Thyroid gland (tissue), 4 donors: ENCODE results near the gene OR10V1. TPM values are rescaled to one million over a fixed set of nuclear protein-coding genes. Genes with fewer than 3 reads are reported as not detected.

Experiments used
- DNase-seq, 2 donors: peaks; one replicate each; pipeline ENCODE4 v3.0.0-alpha.2; 2019
- H3K27ac ChIP-seq, 3 donors: fragments of 200-600 bp; sonication (generic); 1 replicate in 2 of 3; 2 replicates in 1 of 3; pipeline ENCODE4 v1.5.1; 2016 to 2019; ENCODE audit warnings: mild to moderate bottlenecking in 1 of 3, moderate library complexity in 1 of 3
- H3K27me3 ChIP-seq: fragments of 200-600 bp; sonication (generic); one replicate; pipeline ENCODE4 v1.5.1; 2019
- H3K36me3 ChIP-seq, 2 donors: fragments of 200-600 bp; sonication (generic); one replicate each; pipeline ENCODE4 v1.5.1; 2016 to 2019
- H3K4me1 ChIP-seq, 2 donors: fragments of 200-600 bp; sonication (generic); one replicate each; pipeline ENCODE4 v1.5.1; 2017 to 2019
- H3K4me3 ChIP-seq, 3 donors: fragments of 200-600 bp; sonication (generic); replicated peaks in 1 of 3; 1 replicate in 2 of 3; 2 replicates in 1 of 3; pipeline ENCODE4 v1.5.1; 2016; ENCODE audit warnings: mild to moderate bottlenecking in 1 of 3
- H3K9me3 ChIP-seq: fragments of 200-600 bp; sonication (generic); one replicate; pipeline ENCODE4 v1.5.1; 2017
- POLR2A ChIP-seq, 2 donors: fragments of 450-650 bp; IDR thresholded peaks; one replicate each; pipeline ENCODE4 v1.6.1; 2017; ENCODE audit warnings: antibody characterized with exemption in 2 of 2, mild to moderate bottlenecking in 2 of 2, moderate library complexity in 1 of 2
- WGBS, 2 donors: methylation state at CpG; one replicate each; pipeline ENCODE4 v1.1.5; 2017; 5-methylcytosine and 5-hydroxymethylcytosine counted together
- intact Hi-C: fragments of 100-400 bp; cut with DNase I; formaldehyde crosslinking; loops from one replicate; pipeline ENCODE4 v1.15.1; 2023
- total RNA-seq, 4 donors: library from RNA; depleted of rRNA; stranded (reverse); fragments of >200 nt; gene quantifications; one replicate each; pipeline ENCODE4 v1.2.3, GENCODE V29; 2016
- TF ChIP-seq, protein P1 (sequence below), 6 experiments: fragments of 200-600 bp in 3 of 6; fragments of 450-650 bp in 3 of 6; sonication (generic) in 3 of 6; IDR thresholded peaks; one replicate each; pipeline ENCODE4 v1.5.1; 2016 to 2019; ENCODE audit warnings: antibody characterized with exemption in 6 of 6, mild to moderate bottlenecking in 2 of 6, inconsistent platforms in 1 of 6, moderate library complexity in 1 of 6

Gene OR10V1
- total RNA-seq, 4 donors from 2014 or later = not detected

DNA sequence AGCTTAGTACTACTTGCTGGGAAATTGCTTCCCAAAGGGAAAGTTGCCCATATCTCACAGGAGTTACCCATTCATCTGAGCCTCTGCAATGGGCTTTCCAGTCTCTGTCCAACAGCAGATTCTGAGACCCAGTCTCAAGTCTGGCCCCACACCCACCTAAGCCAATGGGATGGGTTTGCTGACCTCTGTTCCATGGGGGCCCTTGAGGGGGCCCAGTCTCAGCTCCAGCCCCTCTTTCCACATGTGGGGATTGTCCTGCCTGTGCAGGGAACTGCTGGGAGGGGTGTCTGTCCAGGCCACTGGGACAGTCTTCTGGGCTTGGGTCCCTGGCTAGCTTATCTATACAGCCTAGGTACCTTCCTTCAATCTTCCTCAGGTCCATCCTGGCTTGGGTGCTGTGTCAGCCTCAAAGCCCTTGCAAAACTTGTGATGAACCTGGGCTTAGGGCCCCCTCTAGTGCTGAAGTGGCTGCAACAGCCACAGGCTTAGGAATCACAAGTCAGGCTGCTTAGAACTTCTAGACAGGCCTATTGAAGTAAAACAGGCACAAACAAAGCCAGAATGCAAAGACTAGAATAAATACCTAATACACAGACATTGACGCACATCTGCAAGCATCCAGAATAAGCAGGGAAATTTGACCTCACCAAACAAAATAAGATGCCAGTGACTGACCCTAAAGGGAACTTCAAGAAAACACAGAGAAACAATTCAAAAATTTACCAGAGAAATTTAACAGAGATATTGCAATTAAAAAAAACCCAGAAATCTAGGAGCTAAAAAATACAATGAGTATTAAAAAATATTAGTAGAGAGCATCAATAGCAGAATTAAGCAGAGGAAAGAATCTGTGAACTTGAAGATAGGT is 33.1 kb downstream of the OR10V1 start:
- H3K4me1 ChIP-seq = no peaks in the 10 kb centered on the region
- no peaks in the 10 kb centered on the region for H3K9me3 ChIP-seq
- peak; percentile 73 to 77 for DNase-seq
- H3K27ac ChIP-seq = no peak overlapping the region
- no peaks in the 10 kb centered on the region for H3K27me3 ChIP-seq
- intact Hi-C loops = no loop called here
- no peak overlapping the region for H3K4me3 ChIP-seq
- WGBS, 2 donors = 48 to 52% methylated on average over 1 of the region's 1 CpG
- TF ChIP-seq, protein P1, sequence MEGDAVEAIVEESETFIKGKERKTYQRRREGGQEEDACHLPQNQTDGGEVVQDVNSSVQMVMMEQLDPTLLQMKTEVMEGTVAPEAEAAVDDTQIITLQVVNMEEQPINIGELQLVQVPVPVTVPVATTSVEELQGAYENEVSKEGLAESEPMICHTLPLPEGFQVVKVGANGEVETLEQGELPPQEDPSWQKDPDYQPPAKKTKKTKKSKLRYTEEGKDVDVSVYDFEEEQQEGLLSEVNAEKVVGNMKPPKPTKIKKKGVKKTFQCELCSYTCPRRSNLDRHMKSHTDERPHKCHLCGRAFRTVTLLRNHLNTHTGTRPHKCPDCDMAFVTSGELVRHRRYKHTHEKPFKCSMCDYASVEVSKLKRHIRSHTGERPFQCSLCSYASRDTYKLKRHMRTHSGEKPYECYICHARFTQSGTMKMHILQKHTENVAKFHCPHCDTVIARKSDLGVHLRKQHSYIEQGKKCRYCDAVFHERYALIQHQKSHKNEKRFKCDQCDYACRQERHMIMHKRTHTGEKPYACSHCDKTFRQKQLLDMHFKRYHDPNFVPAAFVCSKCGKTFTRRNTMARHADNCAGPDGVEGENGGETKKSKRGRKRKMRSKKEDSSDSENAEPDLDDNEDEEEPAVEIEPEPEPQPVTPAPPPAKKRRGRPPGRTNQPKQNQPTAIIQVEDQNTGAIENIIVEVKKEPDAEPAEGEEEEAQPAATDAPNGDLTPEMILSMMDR (IDR thresholded peaks at IDR 0.05) = peak; percentile 27 to 76 (median 71)
- TF ChIP-seq POLR2A (IDR thresholded peaks at IDR 0.05) = no peak
- no peaks in the 10 kb centered on the region for H3K36me3 ChIP-seq

DNA sequence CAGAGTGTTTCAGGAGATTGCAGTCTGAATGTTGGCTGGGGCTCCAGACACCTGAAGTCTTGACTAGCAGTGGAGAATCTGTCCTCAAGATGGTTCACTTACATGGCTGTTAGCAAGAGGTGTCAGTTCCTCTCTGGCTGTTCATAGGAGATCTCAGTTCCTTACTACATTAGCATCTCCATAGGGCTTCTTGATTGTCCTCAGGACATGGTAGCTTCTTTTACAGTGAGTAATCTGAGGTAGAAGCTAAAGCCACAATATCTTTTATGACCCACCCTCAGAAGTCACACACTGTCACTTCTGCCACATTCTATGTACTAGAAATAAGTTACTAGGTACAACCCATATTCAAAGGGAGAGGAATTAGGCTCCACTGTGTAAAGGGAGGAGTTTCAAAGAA is 34.3 kb downstream of the OR10V1 start:
- no peaks in the 10 kb centered on the region for H3K27me3 ChIP-seq
- H3K4me3 ChIP-seq = no peak overlapping the region
- intact Hi-C loops = loop anchor here (10.0 kb wide), 1 partner anchor 145 kb away; no protein-coding TSS in a partner anchor

DNA sequence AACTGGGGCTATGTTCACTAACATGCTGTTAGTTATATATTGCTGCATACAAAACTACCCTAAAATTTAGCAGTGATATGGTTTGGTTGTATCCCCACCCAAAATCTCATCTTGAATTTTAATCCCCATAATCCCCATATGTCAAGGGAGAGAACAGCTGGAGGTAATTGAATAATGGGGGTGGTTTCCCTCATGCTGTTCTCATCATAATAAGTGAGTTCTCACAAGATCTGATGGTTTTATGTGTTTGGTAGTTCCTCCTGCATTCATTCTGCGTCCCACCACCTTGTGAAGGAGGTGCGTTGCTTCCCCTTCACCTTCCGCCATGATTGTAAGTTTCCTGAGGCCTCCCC is 34.9 kb downstream of the OR10V1 start:
- H3K36me3 ChIP-seq = no peaks in the 10 kb centered on the region
- WGBS, 2 donors = 89 to 92% methylated on average over 3 of the region's 3 CpGs
- TF ChIP-seq, protein P1 (IDR thresholded peaks at IDR 0.05) = no peak
- no peak for TF ChIP-seq POLR2A (IDR thresholded peaks at IDR 0.05)
- DNase-seq = no peak
- no peak overlapping the region for H3K4me3 ChIP-seq
- intact Hi-C loops = loop anchor here (10.0 kb wide), 1 partner anchor 144 kb away; no protein-coding TSS in a partner anchor
- H3K27ac ChIP-seq = no peak overlapping the region
- no peaks in the 10 kb centered on the region for H3K9me3 ChIP-seq
- no peaks in the 10 kb centered on the region for H3K27me3 ChIP-seq
- no peaks in the 10 kb centered on the region for H3K4me1 ChIP-seq

More for the DNA sequence above, 34.3 kb downstream of the OR10V1 start:
- Histone ChIP-seq H3K27ac (no peak overlapping the region), H3K9me3 (no peaks in the 10 kb centered on the region), H3K4me1 (no peaks in the 10 kb centered on the region), H3K36me3 (no peaks in the 10 kb centered on the region)
- TF ChIP-seq, protein P1 (IDR thresholded peaks at IDR 0.05) = no peak
- no peak for TF ChIP-seq POLR2A (IDR thresholded peaks at IDR 0.05)
- DNase-seq = no peak

DNA sequence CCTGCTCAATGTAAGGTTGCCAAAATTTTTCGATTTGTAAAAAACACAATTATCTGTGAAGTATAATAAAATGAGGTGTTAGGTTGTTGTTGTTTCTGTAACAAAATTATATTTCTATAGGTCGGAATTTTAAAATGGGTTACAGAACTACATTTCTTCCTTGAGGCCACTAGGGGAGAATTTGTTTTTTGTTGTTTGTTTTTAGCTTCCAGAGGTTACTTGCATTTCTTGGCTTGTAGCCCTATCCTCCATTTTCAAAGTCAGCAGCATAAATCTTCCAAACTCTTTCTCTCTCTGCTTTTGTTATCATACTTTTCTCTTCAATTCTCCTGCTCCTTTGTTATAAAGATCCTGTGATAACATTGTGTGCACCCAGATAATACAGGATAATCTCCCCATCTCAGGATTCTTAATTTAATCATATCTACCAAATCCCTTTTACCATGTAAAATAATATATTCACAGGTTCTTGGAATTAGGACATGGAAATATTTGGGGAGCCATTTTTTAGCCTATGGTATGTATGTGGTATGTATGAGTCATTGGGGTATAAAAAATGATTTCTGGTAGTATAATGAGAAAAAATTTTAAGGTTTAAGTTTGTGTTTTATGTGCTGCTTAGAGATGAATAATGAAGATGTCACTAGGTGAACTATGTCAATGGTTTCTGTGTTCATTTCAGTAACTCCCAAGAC is 35.4 kb downstream of the OR10V1 start:
- Histone ChIP-seq H3K4me3 (no peak overlapping the region), H3K4me1 (no peaks in the 10 kb centered on the region), H3K27me3 (no peaks in the 10 kb centered on the region), H3K36me3 (no peaks in the 10 kb centered on the region), H3K27ac (no peak overlapping the region), H3K9me3 (no peaks in the 10 kb centered on the region)
- TF ChIP-seq POLR2A (IDR thresholded peaks at IDR 0.05) = no peak
- TF ChIP-seq, protein P1 (IDR thresholded peaks at IDR 0.05) = no peak
- 90 to 91% methylated on average over 2 of the region's 2 CpGs for WGBS, 2 donors
- DNase-seq = no peak
- intact Hi-C loops = loop anchor here (10.0 kb wide), 1 partner anchor 143 kb away; no protein-coding TSS in a partner anchor

DNA sequence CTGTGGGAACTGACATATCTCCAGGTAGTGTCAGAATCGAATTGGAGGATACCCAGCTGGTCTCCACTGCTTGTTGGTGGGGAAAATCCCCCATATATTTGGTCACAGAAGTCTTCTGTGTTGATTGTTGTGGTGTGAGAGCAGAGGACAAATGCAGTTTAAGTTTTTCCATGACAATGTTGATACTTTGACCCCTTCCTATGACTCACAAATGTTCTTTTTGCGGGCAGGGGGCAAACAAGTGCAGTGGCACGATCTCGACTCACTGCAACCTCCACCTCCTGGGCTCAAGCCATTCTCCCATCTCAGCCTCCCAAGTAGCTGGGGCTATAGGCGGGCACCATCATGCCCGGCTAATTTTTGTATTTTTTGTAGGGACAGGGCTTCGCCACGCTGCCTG is 37.4 kb downstream of the OR10V1 start:
- no peaks in the 10 kb centered on the region for H3K4me1 ChIP-seq
- WGBS, 2 donors = 86 to 89% methylated on average over 8 of the region's 8 CpGs
- H3K36me3 ChIP-seq = no peaks in the 10 kb centered on the region
- DNase-seq = no peak
- no peak overlapping the region for H3K27ac ChIP-seq
- H3K4me3 ChIP-seq = no peak overlapping the region
- no peaks in the 10 kb centered on the region for H3K9me3 ChIP-seq
- no peaks in the 10 kb centered on the region for H3K27me3 ChIP-seq
- TF ChIP-seq, protein P1 (IDR thresholded peaks at IDR 0.05) = no peak
- no peak for TF ChIP-seq POLR2A (IDR thresholded peaks at IDR 0.05)
- intact Hi-C loops = loop anchor here (10.0 kb wide), 1 partner anchor 141 kb away; no protein-coding TSS in a partner anchor
